ENCODE measurements around the gene POGK.
"Not testable (repeated sequence)": the region's sequence is repeated elsewhere in the genome, so short reads cannot be mapped to it uniquely, and the experiment has no call there.

POGK gene

GRCh38 chr1:166855558-166855957 is 16.3 kb downstream of the POGK start:
- DNase-seq (ENCODE audit: low spot score) = no peak

GRCh38 chr1:166857995-166858394 is 18.7 kb downstream of the POGK start:
- DNase-seq (ENCODE audit: low spot score) = no peak

GRCh38 chr1:166858726-166859419 is 19.6 kb downstream of the POGK start:
- no peak for DNase-seq (ENCODE audit: low spot score)

GRCh38 chr1:166859597-166859996 is 20.3 kb downstream of the POGK start:
- no peak for DNase-seq (ENCODE audit: low spot score)

GRCh38 chr1:166865926-166866325 is 26.7 kb downstream of the POGK start:
- DNase-seq (ENCODE audit: low spot score) = no peak

GRCh38 chr1:166868639-166869038 is 29.4 kb downstream of the POGK start:
- no peak for DNase-seq (ENCODE audit: low spot score)

- DNase-seq (ENCODE audit: low spot score) = no peak
Observed at GRCh38 chr1:166869318-166870099, 30.2 kb downstream of the POGK start.

- no peak for DNase-seq (ENCODE audit: low spot score)
Observed at GRCh38 chr1:166870584-166870983, 31.3 kb downstream of the POGK start.

GRCh38 chr1:166874464-166874863 is 35.2 kb downstream of the POGK start:
- DNase-seq (ENCODE audit: low spot score) = no peak

GRCh38 chr1:166875302-166875733 is 36.0 kb downstream of the POGK start:
- no peak for DNase-seq (ENCODE audit: low spot score)

- peak; percentile 92 for DNase-seq (ENCODE audit: low spot score)
Observed at GRCh38 chr1:166875734-166876539, 36.7 kb downstream of the POGK start, which contains the start of gene TADA1. TADA1 (minus strand) TSS chr1:166876264; CDS start chr1:166876233, 31 bp downstream.

GRCh38 chr1:166876540-166876838 is 37.2 kb downstream of the POGK start:
- DNase-seq (ENCODE audit: low spot score) = no peak

- not testable (repeated sequence) for DNase-seq (ENCODE audit: low spot score)
Observed at GRCh38 chr1:166878173-166878917, 39.1 kb downstream of the POGK start.

GRCh38 chr1:166882893-166883292 is 43.6 kb downstream of the POGK start:
- no peak for DNase-seq (ENCODE audit: low spot score)

- no peak for DNase-seq (ENCODE audit: low spot score)
Observed at GRCh38 chr1:166884040-166884642, 44.9 kb downstream of the POGK start.

GRCh38 chr1:166884971-166885370 is 45.7 kb downstream of the POGK start:
- no peak for DNase-seq (ENCODE audit: low spot score)

GRCh38 chr1:166888373-166889111 is 49.3 kb downstream of the POGK start:
- no peak for DNase-seq (ENCODE audit: low spot score)

GRCh38 chr1:166889776-166890175 is 50.5 kb downstream of the POGK start:
- DNase-seq (ENCODE audit: low spot score) = no peak

- no peak for DNase-seq (ENCODE audit: low spot score)
Observed at GRCh38 chr1:166895766-166896165, 56.5 kb downstream of the POGK start.

- DNase-seq (ENCODE audit: low spot score) = no peak
Observed at GRCh38 chr1:166899769-166900168, 60.5 kb downstream of the POGK start.

GRCh38 chr1:166900987-166901386 is 61.7 kb downstream of the POGK start:
- DNase-seq (ENCODE audit: low spot score) = no peak

Data from hematopoietic multipotent progenitor cell treated with erythropoietin and hydrocortisone succinate and interleukin-3 and kit ligand, for 17 days (in vitro differentiated cells).